GM10248 (cell line): Measurements from ENCODE around the gene CACNA2D3.

Source experiments
- CTCF ChIA-PET: fragments of 300-600 bp; sonication (Branson Sonifier 250); formaldehyde crosslinking; extraction: SDS; loops from one replicate; lab custom pipeline; 2021; ENCODE audit warnings: antibody characterized with exemption; lab: Yijun Ruan, JAX
- POLR2A ChIA-PET: fragments of 350-650 bp; sonication (Branson Sonifier 250); formaldehyde crosslinking; extraction: SDS; loops from one replicate; lab custom pipeline; 2020; ENCODE audit warnings: antibody characterized with exemption; lab: Yijun Ruan, JAX
- DNase-seq: peaks from one replicate; pipeline ENCODE4 v3.0.0; 2012; ENCODE audit errors: extremely low spot score
- CTCF ChIP-seq: IDR thresholded peaks from 2 replicates; pipeline ENCODE4 v1.5.1; 2012; ENCODE audit warnings: mild to moderate bottlenecking, low read depth; ENCODE audit errors: extremely low read depth, missing control alignments, control extremely low read depth

The CACNA2D3 gene

GRCh38 chr3:54347060-54347459 lies 224.7 kb downstream of the CACNA2D3 start:
- ChIA-PET POLR2A (no interaction called here), CTCF (no interaction called here)
- DNase-seq, result no peak
- no peak for TF ChIP-seq CTCF

GRCh38 chr3:54347933-54348332 lies 225.6 kb downstream of the CACNA2D3 start:
- ChIA-PET POLR2A (no interaction called here), CTCF (no interaction called here)
- no peak for TF ChIP-seq CTCF
- DNase-seq, result no peak

GRCh38 chr3:54349231-54349652 lies 226.9 kb downstream of the CACNA2D3 start:
- POLR2A ChIA-PET, result no interaction called here
- CTCF ChIA-PET, result no interaction called here
- no peak for DNase-seq
- no peak for TF ChIP-seq CTCF

GRCh38 chr3:54349691-54350090 lies 227.3 kb downstream of the CACNA2D3 start:
- ChIA-PET POLR2A (no interaction called here), CTCF (no interaction called here)

GRCh38 chr3:54353546-54353945 lies 231.2 kb downstream of the CACNA2D3 start:
- ChIA-PET CTCF (no interaction called here), POLR2A (no interaction called here)
- no peak for TF ChIP-seq CTCF
- no peak for DNase-seq

More at GRCh38 chr3:54349691-54350090, 227.3 kb downstream of the CACNA2D3 start:
- no peak for TF ChIP-seq CTCF
- no peak for DNase-seq

- ChIA-PET POLR2A (no interaction called here), CTCF (no interaction called here)
- no peak for TF ChIP-seq CTCF
- DNase-seq, result no peak
Measured at GRCh38 chr3:54353946-54354345, 231.6 kb downstream of the CACNA2D3 start.

- no peak for DNase-seq
- TF ChIP-seq CTCF, result no peak
- POLR2A ChIA-PET, result no interaction called here
- CTCF ChIA-PET, result interaction anchor here (1.5 kb wide), 1 partner anchor 11 kb away, joined by 3 read pairs; no protein-coding TSS in a partner anchor
Measured at GRCh38 chr3:54355800-54356199, 233.4 kb downstream of the CACNA2D3 start.
